Parathyroid adenoma (tissue), 2 donors: Measurements from ENCODE around the gene TNFRSF25.

Experiments used
- H2AFZ ChIP-seq: fragments of 300-600 bp; sonication (generic); one replicate; pipeline ENCODE4 v1.7.0; 2017; ENCODE audit warnings: antibody characterized with exemption, mild to moderate bottlenecking
- H3K27ac ChIP-seq: fragments of 300-600 bp; sonication (generic); one replicate; pipeline ENCODE4 v1.7.0; 2017
- H3K27me3 ChIP-seq: fragments of 300-600 bp; sonication (generic); one replicate; pipeline ENCODE4 v1.7.0; 2017; ENCODE audit warnings: low read length; ENCODE audit not compliant: control insufficient read depth, insufficient read depth
- H3K36me3 ChIP-seq: fragments of 300-600 bp; sonication (generic); one replicate; pipeline ENCODE4 v1.7.0; 2017; ENCODE audit warnings: low read length; ENCODE audit not compliant: control insufficient read depth, insufficient read depth
- H3K4me1 ChIP-seq: fragments of 300-600 bp; sonication (generic); one replicate; pipeline ENCODE4 v1.7.0; 2017; ENCODE audit warnings: control low read depth
- H3K4me2 ChIP-seq: fragments of 300-600 bp; sonication (generic); one replicate; pipeline ENCODE4 v1.7.0; 2017; ENCODE audit warnings: low read length
- H3K4me3 ChIP-seq: fragments of 300-600 bp; sonication (generic); one replicate; pipeline ENCODE4 v1.7.0; 2017; ENCODE audit warnings: low read depth, low read length
- H3K79me2 ChIP-seq: fragments of 300-600 bp; sonication (generic); one replicate; pipeline ENCODE4 v1.7.0; 2017; ENCODE audit warnings: control low read depth
- H3K9ac ChIP-seq: fragments of 300-600 bp; sonication (generic); one replicate; pipeline ENCODE4 v1.7.0; 2017; ENCODE audit warnings: mild to moderate bottlenecking
- H3K9me3 ChIP-seq: fragments of 300-600 bp; sonication (generic); one replicate; pipeline ENCODE4 v1.7.0; 2017; ENCODE audit warnings: low read length; ENCODE audit not compliant: control insufficient read depth
- TF ChIP-seq, protein P1 (sequence below): fragments of 300-600 bp; sonication (generic); IDR thresholded peaks from one replicate; pipeline ENCODE4 v1.7.0; 2017; ENCODE audit warnings: antibody characterized with exemption, mild to moderate bottlenecking
- donor health status: primary hyperparathyroidism.

The TNFRSF25 gene

DNA sequence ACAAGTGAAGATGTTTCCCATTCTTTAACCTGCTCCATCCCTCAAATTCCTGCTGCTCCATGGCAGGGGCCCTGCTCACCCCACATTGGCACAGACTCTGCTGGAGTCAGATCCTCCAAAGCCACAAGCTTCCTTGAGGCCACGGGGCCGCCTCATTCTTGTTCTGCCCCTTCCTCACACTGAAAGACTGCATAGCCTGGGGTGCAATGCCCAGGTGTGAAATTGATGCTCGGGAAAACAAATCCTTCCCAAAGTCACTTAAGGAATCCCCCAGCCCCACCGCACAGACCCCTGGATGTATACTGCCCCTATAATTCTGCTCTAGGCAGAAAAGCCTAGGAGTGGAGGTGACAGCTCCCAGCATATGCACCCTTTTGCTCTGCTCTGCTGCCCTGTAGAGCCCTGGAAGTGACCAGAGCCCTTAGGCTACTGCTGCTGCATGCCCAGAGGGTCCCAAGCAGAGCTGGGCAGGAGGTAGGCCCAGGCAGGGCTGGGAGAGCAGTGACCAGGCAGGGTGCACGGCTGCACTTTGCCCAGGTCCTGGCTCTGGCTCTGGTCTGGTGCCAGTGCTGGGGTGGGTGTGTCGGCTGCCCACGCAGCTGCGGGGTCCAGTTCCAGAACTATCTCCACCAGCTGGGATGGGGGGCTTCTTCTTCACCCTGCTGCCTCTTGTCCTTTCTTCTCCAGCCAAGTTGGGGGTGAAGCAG, 47.9 kb downstream of the TNFRSF25 start:
- Histone ChIP-seq H3K4me2 (no peak overlapping the region), H3K4me1 (no peaks in the 10 kb centered on the region), H3K79me2 (no peaks in the 10 kb centered on the region), H3K27me3 (no peaks in the 10 kb centered on the region), H3K36me3 (no peaks in the 10 kb centered on the region), H2AFZ (no peak overlapping the region), H3K4me3 (no peak overlapping the region), H3K27ac (no peak overlapping the region), H3K9me3 (no peaks in the 10 kb centered on the region), H3K9ac (no peak overlapping the region)
- TF ChIP-seq, protein P1, sequence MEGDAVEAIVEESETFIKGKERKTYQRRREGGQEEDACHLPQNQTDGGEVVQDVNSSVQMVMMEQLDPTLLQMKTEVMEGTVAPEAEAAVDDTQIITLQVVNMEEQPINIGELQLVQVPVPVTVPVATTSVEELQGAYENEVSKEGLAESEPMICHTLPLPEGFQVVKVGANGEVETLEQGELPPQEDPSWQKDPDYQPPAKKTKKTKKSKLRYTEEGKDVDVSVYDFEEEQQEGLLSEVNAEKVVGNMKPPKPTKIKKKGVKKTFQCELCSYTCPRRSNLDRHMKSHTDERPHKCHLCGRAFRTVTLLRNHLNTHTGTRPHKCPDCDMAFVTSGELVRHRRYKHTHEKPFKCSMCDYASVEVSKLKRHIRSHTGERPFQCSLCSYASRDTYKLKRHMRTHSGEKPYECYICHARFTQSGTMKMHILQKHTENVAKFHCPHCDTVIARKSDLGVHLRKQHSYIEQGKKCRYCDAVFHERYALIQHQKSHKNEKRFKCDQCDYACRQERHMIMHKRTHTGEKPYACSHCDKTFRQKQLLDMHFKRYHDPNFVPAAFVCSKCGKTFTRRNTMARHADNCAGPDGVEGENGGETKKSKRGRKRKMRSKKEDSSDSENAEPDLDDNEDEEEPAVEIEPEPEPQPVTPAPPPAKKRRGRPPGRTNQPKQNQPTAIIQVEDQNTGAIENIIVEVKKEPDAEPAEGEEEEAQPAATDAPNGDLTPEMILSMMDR = no peak

DNA sequence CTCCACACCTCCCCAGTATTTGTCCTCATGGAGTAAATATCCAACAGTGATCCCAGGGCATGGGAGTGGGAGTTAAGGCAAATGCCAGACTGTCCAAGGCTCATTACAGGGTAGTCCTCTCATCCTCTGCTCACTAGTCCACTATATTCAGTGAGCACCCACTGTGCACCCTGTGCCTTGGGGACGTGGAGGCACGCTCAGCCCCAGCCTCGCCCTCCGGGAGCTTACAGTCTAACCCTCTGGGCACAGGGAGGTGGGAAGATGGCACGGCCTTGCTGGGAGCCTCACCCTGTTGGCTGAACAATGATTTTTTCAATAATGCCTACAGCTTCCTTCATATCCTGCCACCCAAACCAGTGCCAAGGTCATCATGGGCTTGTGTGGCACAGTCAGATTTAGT, 49.1 kb downstream of the TNFRSF25 start:
- Histone ChIP-seq H3K9ac (no peak overlapping the region), H3K79me2 (no peaks in the 10 kb centered on the region), H3K27ac (no peak overlapping the region), H2AFZ (no peak overlapping the region), H3K27me3 (no peaks in the 10 kb centered on the region), H3K4me2 (no peak overlapping the region), H3K4me3 (no peak overlapping the region), H3K36me3 (no peaks in the 10 kb centered on the region), H3K9me3 (no peaks in the 10 kb centered on the region), H3K4me1 (no peaks in the 10 kb centered on the region)
- TF ChIP-seq, protein P1 = no peak

DNA sequence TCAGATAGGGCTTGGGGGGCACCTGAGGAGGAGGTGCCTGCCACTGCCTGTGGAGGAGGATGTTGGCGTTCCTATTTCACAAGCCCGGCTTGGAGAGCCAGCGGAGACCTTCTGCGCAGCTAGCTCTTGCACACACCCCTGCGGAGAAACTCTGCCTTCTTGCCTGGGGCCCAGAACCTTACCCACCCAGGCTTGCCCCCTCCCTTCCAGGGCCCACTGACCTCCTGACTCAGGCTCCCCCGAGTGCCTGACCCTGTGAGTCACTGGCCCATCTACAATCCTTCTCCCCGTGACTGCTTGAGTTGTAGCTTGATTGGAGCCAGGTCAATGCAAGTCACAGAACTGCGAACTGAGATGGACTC, 49.7 kb downstream of the TNFRSF25 start:
- Histone ChIP-seq H3K4me3 (no peak overlapping the region), H3K27me3 (no peaks in the 10 kb centered on the region), H3K9ac (no peak overlapping the region), H3K79me2 (no peaks in the 10 kb centered on the region), H3K27ac (no peak overlapping the region), H3K4me2 (no peak overlapping the region), H3K36me3 (no peaks in the 10 kb centered on the region), H3K4me1 (no peaks in the 10 kb centered on the region), H3K9me3 (no peaks in the 10 kb centered on the region), H2AFZ (no peak overlapping the region)
- TF ChIP-seq, protein P1 = no peak

DNA sequence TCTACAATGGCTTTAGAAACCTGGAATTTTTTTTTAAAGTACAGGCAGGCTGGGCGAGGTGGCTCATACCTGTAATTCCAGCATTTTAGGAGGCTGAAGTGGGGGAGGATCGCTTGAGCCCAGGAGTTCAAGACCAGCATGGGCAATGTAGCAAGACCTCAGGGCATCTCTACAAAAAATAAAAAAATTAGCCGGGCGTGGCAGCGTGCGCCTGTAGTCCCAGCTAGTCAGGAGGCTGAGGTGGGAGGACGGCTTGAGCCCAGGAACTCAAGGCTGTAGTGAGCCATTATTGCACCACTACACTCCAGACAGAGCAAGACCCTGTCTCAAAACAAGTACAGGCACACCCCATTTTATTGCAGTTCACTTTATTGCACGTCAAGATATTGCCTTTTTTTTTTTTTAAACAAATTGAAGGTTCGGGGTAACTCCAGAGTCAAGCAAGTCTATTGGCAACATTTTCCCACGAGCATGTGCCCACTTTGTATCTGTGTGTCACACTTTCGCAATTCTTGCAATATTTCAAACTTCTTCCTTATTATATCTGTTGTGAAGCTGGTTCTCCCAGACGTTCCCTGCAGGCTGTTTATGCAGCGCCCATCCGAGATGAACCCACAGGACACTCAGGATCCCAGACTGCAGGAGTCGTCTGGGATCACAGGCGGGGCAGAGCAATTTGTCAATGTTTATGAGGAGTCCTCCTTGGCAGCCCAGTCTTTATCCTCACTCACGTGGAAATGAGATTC, 50.9 kb downstream of the TNFRSF25 start:
- H3K4me2 ChIP-seq = no peak overlapping the region
- H3K4me1 ChIP-seq = no peaks in the 10 kb centered on the region
- H2AFZ ChIP-seq = no peak overlapping the region
- H3K9me3 ChIP-seq = no peaks in the 10 kb centered on the region
- no peaks in the 10 kb centered on the region for H3K27me3 ChIP-seq
- H3K4me3 ChIP-seq = no peak overlapping the region
- TF ChIP-seq, protein P1 = no peak
- H3K79me2 ChIP-seq = no peaks in the 10 kb centered on the region
- H3K27ac ChIP-seq = no peak overlapping the region
- no peaks in the 10 kb centered on the region for H3K36me3 ChIP-seq
- H3K9ac ChIP-seq = no peak overlapping the region
